SK-MEL-5 (cell line): Measurements from ENCODE around the gene SAMD8. TPM values are rescaled to one million over a fixed set of nuclear protein-coding genes. Genes with fewer than 3 reads are reported as not detected.
A peak's percentile ranks its signal among the peaks of the same experiment; 100 is the strongest.
"Not testable (repeated sequence)": the region's sequence is repeated elsewhere in the genome, so short reads cannot be mapped to it uniquely, and the experiment has no call there.

Experiments used
- DNase-seq: peaks from one replicate; pipeline ENCODE4 v3.0.0-alpha.2; 2016; ENCODE audit warnings: low read depth, low spot score
- in situ Hi-C: cut with HindIII; loops from 2 replicates; pipeline ENCODE4 v1.10.0; 2016; ENCODE audit warnings: low sequenced_read_pairs, high pct_unique_total_duplicates, low pct_unique_long_range_greater_than_20kb
- total RNA-seq: library from RNA; depleted of rRNA; stranded (reverse); fragments of >200 nt; shearing (Covaris generic); gene quantifications from 2 replicates; pipeline ENCODE4 v1.2.3, GENCODE V29; 2014; rRNA removed

Gene SAMD8
- total RNA-seq, 1 experiment from 2014 or later: 16.1 TPM

- in situ Hi-C loops: no loop called here
- DNase-seq: no peak
These were observed 108.8 kb downstream of the SAMD8 start for GRCh38 chr10:75220274-75220673.

GRCh38 chr10:75221492-75221891 lies 110.0 kb downstream of the SAMD8 start:
- in situ Hi-C loops, DNase-seq: not testable (repeated sequence)

DNA sequence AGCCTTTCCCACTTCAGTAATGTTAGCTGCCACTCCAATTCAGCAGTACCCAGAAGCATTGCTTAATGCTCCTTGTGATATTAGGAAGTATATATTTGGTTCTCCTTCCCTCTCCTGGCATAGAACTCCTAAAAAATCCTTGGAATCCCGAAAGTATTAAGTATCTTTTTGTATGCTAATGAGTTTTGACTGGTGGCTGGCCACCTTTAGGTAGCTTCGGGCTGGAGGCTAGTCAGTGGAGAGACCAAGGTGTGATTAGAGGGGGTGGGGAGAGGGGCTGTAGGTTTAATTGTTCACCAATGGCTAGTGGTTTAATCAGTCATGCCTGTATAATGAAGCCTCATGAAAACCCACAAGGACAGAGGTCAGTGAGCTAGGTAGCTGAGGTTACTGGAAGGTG lies 112.1 kb downstream of the SAMD8 start:
- no peak for DNase-seq
- in situ Hi-C loops: no loop called here

- DNase-seq: no peak
- in situ Hi-C loops: no loop called here
These were observed 114.6 kb downstream of the SAMD8 start for GRCh38 chr10:75226095-75226494.

- no peak for DNase-seq
- in situ Hi-C loops: no loop called here
These were observed 115.2 kb downstream of the SAMD8 start for GRCh38 chr10:75226656-75227055.

DNA sequence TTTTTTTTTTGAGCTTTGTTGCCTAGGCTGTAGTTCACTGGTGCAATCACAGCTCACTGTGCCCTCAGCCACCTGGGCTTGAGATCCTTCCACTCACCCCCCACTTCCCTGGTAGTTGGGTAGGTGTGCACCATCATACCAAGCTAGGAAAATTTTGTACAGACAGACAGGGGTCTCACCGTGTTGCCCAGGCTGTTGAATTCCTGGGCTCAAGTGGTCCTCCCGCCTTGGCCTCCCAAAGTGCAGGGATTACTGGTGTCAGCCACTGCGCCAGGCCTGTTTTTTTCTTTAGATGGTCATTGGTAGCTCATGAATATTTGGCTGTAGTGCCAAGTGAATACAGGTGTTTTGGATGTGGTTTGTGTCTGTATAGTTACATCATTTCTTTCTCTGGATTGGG lies 116.8 kb downstream of the SAMD8 start:
- no peak for DNase-seq
- in situ Hi-C loops: no loop called here

- no peak for DNase-seq
- in situ Hi-C loops: no loop called here
These were observed 117.4 kb downstream of the SAMD8 start for GRCh38 chr10:75228834-75229233.

DNA sequence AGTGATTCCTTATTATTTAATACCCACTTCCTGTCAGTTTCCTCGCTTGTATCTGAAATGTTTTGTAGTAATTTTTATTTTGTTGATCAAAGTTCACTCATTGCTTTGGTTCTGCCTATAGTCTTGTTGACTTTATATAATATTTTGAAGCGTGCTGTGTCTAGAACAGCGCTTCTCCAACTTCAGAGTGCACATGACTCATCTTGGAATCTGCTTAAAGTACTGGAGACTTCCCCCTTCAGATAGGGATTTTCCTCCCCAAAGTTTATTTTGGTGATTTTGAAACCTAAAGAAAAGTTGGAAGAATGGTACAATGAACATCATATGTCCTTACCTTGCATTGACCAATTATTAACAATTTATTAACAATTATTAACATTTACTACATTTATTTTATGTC lies 118.5 kb downstream of the SAMD8 start:
- DNase-seq: no peak
- in situ Hi-C loops: no loop called here

GRCh38 chr10:75230600-75231038 lies 119.2 kb downstream of the SAMD8 start:
- in situ Hi-C loops: no loop called here
- DNase-seq: peak; percentile 88

Other genes starting within 250 kb of the SAMD8 start
- gene VDAC2, start 99.1 kb downstream of the SAMD8 start, total RNA-seq: 134 TPM in 2 replicates
- 15.5 and 20.1 TPM in 2 replicates for gene COMTD1, start 124.3 kb downstream of the SAMD8 start, total RNA-seq